ENCODE data around the gene GZF1.

The GZF1 gene

DNA sequence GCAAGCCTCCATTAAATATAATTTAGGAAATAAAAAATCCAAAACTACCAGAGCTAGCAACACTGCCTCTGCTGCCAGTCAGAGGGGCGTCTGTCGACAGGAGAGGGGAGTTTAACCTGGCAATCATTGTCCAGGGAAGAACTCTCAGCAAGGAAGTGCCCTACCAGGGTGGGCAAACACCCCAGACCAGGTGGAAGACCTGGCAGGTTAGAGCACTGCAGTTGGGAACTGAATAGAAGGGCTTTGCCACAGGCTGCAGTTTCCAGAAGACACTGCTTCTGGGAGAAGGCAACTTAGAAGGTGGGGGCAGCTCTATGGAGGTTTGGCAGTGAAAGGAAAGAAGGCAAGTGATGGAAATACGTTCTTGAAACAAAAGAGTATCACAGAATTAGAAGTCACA, 47.8 kb downstream of the GZF1 start:
- DNase-seq (ENCODE audit: low spot score): no peak

DNA sequence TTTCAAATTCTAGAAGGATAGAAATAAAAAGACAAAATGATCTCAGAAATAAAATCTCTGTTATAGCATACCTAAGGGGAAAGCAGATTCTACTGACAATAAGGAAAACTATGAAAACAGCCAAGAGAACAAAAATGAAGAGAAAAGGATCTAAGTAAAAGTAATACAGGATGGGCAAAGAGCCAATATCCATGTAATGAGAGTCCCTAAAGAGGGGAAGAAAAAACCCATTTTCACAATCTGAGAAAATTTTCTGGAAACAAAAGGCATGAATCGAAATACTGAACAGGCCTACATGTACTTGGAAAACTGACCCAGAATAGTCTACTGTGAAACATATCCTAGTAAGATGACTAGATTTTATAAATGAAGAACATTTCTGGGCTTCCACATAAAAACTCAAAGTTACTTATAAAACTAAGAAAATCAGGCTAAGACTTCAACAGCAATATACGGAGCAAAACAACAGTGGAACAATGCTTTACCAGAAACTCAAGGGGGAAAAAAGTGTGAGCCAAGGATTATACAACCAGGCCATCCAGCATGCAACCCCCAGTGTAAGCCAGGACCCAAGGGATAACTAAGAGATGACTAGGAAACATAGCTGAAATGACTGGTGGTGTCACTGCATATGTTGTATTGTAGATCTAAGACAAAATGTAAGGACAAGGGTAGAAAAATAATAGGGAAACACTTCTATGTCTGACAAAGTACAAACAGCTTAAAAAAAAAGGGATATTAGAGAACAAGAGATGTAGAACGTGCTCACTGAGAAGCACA, 49.1 kb downstream of the GZF1 start:
- no peak for DNase-seq (ENCODE audit: low spot score)

DNA sequence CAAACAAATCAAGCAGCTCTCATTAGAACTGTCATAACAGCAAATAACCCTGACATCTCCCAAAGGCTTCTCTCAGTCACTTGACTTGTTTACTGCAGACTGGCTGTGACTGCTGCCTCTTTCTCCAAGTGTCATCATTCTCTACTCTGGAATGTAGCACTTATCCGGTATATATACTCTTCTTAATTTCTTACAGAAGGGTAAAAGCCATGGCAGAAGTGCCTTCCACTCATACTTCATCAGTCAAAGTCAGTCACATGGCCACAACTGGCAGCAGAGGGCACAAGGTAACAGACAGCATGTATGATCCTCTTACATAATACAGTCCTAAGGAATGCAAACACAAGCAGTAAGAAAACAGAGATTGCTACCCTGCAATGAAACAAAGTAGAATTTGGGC, 50.0 kb downstream of the GZF1 start:
- no peak for DNase-seq (ENCODE audit: low spot score)

DNA sequence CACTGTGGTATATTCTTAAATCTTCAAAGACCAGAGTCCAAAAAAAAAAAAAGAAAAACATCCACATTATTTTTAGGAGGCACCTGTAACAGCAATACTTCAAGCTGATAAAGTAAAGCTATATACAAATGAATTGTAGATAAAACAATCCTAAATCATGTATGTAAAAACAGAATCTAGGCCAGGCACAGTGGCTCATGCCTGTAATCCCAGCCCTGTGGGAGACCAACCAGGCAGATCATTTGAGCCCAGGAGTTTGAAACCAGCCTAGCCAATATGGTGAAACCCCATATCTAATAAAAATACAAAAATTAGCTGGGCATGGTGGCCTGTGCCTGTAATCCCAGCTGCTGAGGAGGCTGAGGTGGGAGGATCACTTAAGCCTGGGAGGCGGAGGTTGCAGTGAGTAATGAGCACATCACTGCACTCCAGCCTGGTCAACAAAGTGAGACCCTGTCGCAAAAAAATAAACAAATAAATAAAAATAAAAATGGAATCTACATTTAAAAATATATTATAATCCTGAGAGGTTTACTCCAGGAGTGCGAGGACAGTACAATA, 52.0 kb downstream of the GZF1 start:
- no peak for DNase-seq (ENCODE audit: low spot score)

DNA sequence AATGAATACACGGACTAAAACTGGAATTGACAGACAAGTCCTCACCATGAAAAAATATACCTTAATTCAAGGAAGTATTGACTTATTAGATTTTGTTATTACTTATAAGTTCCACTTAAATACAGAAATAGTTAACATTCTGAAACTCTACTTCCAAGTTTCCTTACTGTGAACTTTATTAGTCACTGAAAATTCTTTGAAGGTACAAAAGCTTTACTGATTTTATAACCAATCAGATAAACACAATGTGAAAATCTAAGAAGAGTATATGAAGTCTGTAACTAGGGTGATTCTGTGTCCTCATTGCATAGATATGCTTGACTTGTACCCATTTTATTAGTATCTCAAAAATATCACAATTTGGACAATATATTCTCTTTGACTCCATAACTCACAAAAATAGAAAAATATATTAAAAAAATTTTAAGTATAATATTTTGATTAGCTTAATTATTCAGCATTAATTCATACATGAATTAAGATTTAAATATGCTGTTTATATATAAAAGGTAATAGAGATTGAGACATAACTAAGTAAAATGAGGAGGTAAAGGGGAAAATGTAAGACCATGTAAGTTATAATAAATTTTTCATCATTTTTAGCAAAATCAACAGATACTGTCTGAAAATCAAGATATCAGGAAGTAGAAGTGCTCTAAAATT, 52.7 kb downstream of the GZF1 start:
- DNase-seq (ENCODE audit: low spot score): no peak

DNA sequence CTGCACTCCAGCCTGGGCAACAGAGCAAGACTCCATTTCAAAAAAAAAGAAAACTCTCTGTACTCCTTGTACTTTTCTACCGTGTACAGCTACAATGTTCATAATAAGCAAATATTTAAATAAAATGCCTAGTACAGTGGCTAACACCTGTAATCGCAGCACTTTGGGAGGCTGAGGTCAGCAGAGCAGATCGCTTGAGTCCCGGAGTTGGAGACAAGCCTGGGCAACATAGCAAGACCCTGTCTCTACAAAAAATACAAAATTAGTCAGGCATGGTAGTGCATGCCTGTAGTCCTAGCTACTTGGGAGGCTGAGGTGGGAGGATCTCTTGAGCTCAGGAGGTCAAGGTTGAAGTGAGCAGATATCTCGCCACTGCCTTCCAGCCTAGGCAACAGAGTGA, 53.6 kb downstream of the GZF1 start:
- no peak for DNase-seq (ENCODE audit: low spot score)

DNA sequence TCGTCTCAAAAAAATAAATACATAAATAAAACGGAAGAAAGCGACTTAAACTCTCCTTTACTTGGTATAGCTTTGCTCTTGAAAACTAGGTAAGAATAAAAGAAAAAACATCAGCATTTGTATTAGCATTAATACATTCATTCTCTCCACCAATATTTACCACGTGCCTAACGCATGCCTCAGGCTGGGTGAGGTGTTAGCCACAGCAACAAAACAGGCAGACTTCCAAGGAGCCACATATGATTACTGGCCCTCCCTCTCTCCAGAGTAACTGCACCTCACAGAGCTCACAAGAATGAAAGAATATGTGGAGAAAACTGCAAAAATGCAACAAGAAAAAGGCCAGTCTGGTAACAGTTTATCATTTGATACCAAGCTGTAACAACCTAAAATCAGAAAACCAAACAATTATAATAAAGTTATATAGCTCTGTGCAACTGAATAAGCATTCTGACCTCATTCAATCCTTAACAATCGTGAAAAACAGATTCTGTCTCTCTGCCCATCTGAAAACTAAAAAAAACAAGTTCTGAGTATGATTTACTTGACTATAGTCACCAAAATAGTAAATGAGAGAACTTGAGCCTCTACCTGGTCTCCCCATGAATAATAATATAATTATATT, 54.1 kb downstream of the GZF1 start:
- no peak for DNase-seq (ENCODE audit: low spot score)

DNA sequence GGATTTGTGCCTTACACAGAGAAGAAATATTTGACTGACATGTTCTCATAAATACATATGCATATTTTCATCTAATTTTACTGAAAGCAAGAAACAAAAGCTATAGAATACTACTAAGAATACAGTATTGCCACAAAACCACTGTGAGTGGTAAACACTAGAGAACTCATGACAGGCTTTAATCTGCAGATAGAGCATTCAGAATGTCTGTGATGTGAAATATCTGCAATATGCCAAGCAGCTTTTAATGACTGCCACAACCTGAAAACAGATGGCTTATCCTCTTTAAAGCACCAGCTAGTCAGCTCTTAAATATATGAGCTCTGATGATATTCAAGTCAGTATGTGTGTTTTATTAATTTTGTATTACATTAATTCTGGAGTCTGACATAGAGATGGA, 55.9 kb downstream of the GZF1 start:
- no peak for DNase-seq (ENCODE audit: low spot score)

DNA sequence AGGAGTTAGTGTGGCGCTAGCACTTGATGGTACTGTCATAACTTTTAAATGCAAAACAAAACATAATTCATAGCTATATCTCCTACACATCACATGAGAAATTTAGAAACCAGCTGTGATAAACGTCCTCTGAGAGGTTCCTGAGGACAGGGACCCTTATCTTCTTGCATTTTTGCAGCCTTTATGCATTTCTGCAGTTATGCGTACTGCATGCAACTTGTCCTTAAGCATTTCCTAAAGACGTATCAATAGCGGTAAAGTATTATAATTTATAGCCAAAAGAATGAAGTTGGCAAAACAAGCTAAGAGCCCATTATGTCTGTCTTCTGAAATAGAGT, 57.6 kb downstream of the GZF1 start:
- DNase-seq (ENCODE audit: low spot score): no peak

DNA sequence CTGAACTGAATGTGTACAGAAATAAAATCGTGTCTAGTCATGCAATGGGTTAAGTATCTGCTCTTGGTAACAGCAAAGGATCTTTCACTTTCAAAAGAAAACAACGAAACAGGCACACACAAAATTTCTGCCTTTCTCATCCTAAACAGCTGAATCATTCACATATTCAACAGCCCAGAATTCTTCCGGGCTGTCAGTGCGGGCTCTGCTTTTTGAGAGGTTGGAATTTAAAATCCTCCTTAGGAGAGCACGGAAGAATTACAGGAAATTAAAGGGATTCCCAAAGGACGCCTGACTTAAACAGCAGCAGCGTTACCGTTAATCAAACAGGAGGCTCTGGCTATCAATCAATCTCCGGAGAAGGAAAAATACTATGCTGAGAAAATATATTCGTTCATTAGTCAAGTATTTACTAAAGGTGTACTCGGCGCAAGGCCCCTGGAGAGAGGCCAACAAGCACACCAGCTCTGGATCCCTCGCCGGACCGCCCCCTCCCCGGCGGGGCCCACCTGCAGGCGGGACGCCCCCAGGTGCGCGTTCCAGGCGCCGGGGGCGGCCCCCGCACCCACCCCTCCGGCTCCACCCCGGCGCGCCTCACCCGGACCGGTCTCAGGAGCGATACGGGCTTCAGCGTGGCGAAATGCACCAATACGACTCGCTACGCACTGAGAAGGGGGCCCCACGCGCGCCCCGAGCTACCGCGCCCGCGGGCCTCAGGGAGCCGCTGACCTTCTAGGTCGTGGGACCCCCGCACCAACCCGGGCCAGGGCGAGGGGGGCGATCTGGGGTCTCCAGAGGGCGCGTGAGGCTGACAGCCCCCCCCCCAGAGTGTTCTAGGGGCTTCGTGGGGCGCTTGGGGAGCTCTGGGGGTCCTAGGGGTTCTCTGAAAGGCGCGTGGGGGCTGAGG, 58.3 kb downstream of the GZF1 start:
- DNase-seq (ENCODE audit: low spot score): peak; percentile 72

DNA sequence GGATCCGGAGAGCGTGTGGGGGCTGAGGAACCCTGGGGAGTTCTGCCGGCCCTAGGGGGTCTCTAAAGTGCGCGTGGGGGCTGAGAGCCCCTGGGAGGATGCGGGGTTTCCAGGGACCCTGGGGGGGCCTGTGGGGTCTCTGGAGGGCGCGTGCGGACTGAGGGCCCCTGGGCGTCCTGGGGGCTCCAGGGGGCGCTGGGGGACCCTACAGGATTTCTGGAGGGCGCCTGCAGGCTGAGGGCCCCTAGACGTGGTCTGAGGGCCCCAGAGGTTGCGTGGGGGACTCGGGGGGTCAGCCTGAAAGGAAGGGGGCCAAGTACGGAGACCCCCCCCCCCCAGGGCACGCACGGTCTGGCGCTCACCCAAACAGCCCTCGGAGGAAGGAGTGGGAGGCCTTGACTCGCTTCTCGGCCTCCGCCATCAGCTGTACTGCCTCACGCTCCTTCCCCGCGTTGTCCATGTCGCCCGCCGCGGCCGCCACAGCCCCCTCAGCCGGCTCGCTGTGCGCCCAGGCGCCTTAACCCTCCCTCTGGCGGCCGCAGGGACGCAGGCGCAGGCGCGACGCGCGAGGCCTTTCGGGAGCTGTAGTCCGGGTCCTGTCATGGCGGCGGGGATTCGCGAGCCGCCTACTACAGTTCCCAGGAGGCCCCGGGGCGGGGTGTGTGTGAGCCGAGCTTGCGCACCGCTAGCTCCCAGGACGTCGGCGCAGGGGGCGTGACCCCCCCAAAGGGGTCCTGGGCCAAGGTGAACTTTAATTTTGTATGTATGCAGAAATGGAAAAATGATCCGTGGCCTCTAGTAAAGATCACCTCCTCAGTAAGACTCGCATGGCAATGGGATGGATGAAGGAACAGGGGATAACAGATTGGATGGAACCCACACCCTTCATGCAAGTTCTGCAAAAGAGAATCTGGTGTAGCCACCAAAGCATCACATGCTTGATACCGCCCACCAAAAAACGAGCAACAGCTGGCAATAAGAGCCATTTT, 59.3 kb downstream of the GZF1 start, which contains the start of gene NAPB:
Gene NAPB (minus strand): TSS at position 546 of the 989 bp plus-strand sequence. CDS start 86 bp downstream, at position 460.
- peak; percentile 95 for DNase-seq (ENCODE audit: low spot score)
